CD14-positive monocyte (primary cell): Measurements from ENCODE around the gene ANKLE1. TPM values are rescaled to one million over a fixed set of nuclear protein-coding genes. Genes with fewer than 3 reads are reported as not detected.

Source experiments
- DNase-seq, 3 donors: peaks; one replicate each; pipeline ENCODE4 v3.0.0-alpha.2; 2011 to 2022
- H2AFZ ChIP-seq: 2 replicates; pipeline ENCODE4 v1.6.0; 2012; ENCODE audit warnings: mild to moderate bottlenecking, low read depth, low read length, inconsistent platforms; ENCODE audit not compliant: insufficient read depth, poor library complexity, severe bottlenecking
- H3K27ac ChIP-seq, 2 donors: 1 replicate in 1 of 2; 2 replicates in 1 of 2; pipeline ENCODE4 v1.5.1; 2012 to 2013; ENCODE audit warnings: low read length in 2 of 2, control low read depth in 1 of 2, inconsistent platforms in 1 of 2, low read depth in 1 of 2, mild to moderate bottlenecking in 1 of 2
- H3K27me3 ChIP-seq, 2 donors: one replicate each; pipeline versions ENCODE4 v1.6.0 to v1.6.1; 2011 to 2013; ENCODE audit warnings: low read length in 2 of 2; ENCODE audit not compliant: control insufficient read depth in 2 of 2, insufficient read depth in 2 of 2
- H3K36me3 ChIP-seq, 2 donors: replicated peaks in 1 of 2; 1 replicate in 1 of 2; 2 replicates in 1 of 2; pipeline versions ENCODE4 v1.5.1 to v1.6.1; 2012 to 2013; ENCODE audit warnings: low read length in 2 of 2, control low read depth in 1 of 2, inconsistent platforms in 1 of 2, mild to moderate bottlenecking in 1 of 2; ENCODE audit not compliant: insufficient read depth in 2 of 2, control insufficient read depth in 1 of 2
- H3K4me1 ChIP-seq, 2 donors: 1 replicate in 1 of 2; 2 replicates in 1 of 2; pipeline versions ENCODE4 v1.5.1 to v1.6.1; 2012 to 2013; ENCODE audit warnings: low read length in 2 of 2, control low read depth in 1 of 2, inconsistent platforms in 1 of 2, mild to moderate bottlenecking in 1 of 2, moderate library complexity in 1 of 2; ENCODE audit not compliant: insufficient read depth in 2 of 2, control insufficient read depth in 1 of 2
- H3K4me2 ChIP-seq: replicated peaks from 2 replicates; pipeline ENCODE3; 2012; ENCODE audit warnings: low read length, moderate library complexity, mild to moderate bottlenecking; ENCODE audit not compliant: poor library complexity, severe bottlenecking; ENCODE audit errors: extremely low read depth
- H3K4me3 ChIP-seq, 3 experiments: fragments of 200-600 bp in 1 of 3; sonication (generic) in 1 of 3; replicated peaks in 1 of 3; 1 replicate in 2 of 3; 2 replicates in 1 of 3; pipeline ENCODE4 v1.5.1; 2011 to 2013; ENCODE audit warnings: low read length in 3 of 3, mild to moderate bottlenecking in 3 of 3, control low read depth in 2 of 3, low read depth in 2 of 3, inconsistent platforms in 1 of 3, moderate library complexity in 1 of 3
- H3K79me2 ChIP-seq: 2 replicates; pipeline ENCODE4 v1.6.0; 2012; ENCODE audit warnings: mild to moderate bottlenecking, control low read depth, inconsistent platforms, low read length, moderate library complexity; ENCODE audit not compliant: insufficient read depth
- H3K9ac ChIP-seq: 2 replicates; pipeline ENCODE4 v1.6.0; 2017; ENCODE audit warnings: low read length, mild to moderate bottlenecking; ENCODE audit not compliant: insufficient read depth, poor library complexity, severe bottlenecking
- H3K9me3 ChIP-seq, 2 donors: replicated peaks in 1 of 2; 1 replicate in 1 of 2; 2 replicates in 1 of 2; pipeline versions ENCODE4 v1.5.1 to v1.6.1; 2012 to 2013; ENCODE audit warnings: low read length in 2 of 2, control low read depth in 1 of 2; ENCODE audit not compliant: control insufficient read depth in 1 of 2, insufficient read depth in 1 of 2
- H4K20me1 ChIP-seq: 2 replicates; pipeline ENCODE4 v1.6.0; 2012; ENCODE audit warnings: mild to moderate bottlenecking, low read length, control low read depth, moderate library complexity; ENCODE audit not compliant: insufficient read depth
- H3K27ac Mint-ChIP-seq, 7 donors: one replicate each; pipeline ENCODE4 v1.8.0; 2020; ENCODE audit warnings: mild to moderate bottlenecking in 7 of 7, mixed read lengths in 7 of 7, moderate library complexity in 6 of 7, inconsistent platforms in 2 of 7
- H3K27me3 Mint-ChIP-seq, 3 donors: one replicate each; pipeline ENCODE4 v1.8.0; 2021 to 2022; ENCODE audit warnings: low read depth in 3 of 3, mild to moderate bottlenecking in 3 of 3, mixed read lengths in 3 of 3, moderate library complexity in 3 of 3, inconsistent platforms in 1 of 3
- H3K36me3 Mint-ChIP-seq, 2 donors: one replicate each; pipeline ENCODE4 v1.8.0; 2020; ENCODE audit warnings: mixed read lengths in 2 of 2, inconsistent platforms in 1 of 2, mild to moderate bottlenecking in 1 of 2
- H3K4me1 Mint-ChIP-seq: one replicate; pipeline ENCODE4 v1.8.0; 2020; ENCODE audit warnings: mild to moderate bottlenecking, mixed read lengths
- H3K4me3 Mint-ChIP-seq, 2 donors: one replicate each; pipeline ENCODE4 v1.8.0; 2020; ENCODE audit warnings: mild to moderate bottlenecking in 2 of 2, mixed read lengths in 2 of 2, moderate library complexity in 1 of 2
- H3K9me3 Mint-ChIP-seq, 7 donors: one replicate each; pipeline ENCODE4 v1.8.0; 2020 to 2022; ENCODE audit warnings: mixed read lengths in 7 of 7, mild to moderate bottlenecking in 6 of 7, moderate library complexity in 6 of 7, inconsistent platforms in 2 of 7
- WGBS: methylation state at CpG from one replicate; pipeline ENCODE4 v1.1.5; 2013; ENCODE audit warnings: missing lambda C conversion rate; ENCODE audit not compliant: insufficient coverage; 5-methylcytosine and 5-hydroxymethylcytosine counted together
- intact Hi-C, 2 donors: fragments of 100-400 bp; cut with micrococcal nuclease; formaldehyde crosslinking; loops; one replicate each; pipeline versions ENCODE4 v1.15.0 to v1.15.1; 2023
- polyA plus RNA-seq, 3 donors: library from polyadenylated mRNA; depleted of rRNA in 1 of 3; unstranded in 2 of 3; stranded (reverse) in 1 of 3; fragments of 300-500 nt in 2 of 3; fragments of >200 nt in 1 of 3; fragmentation: Illumina TruSeq in 2 of 3; gene quantifications; 1 replicate in 2 of 3; 2 replicates in 1 of 3; pipeline ENCODE4 v1.2.3, GENCODE V29; 2012 to 2021
- TF ChIP-seq, protein P1 (sequence below): fragments of 200-600 bp; IDR thresholded peaks from one replicate; pipeline ENCODE4 v1.8.0; 2022; ENCODE audit warnings: antibody characterized with exemption, mild to moderate bottlenecking

The ANKLE1 gene
- polyA plus RNA-seq, 3 donors: 1.3 to 8.5 (median 2.2) TPM

DNA sequence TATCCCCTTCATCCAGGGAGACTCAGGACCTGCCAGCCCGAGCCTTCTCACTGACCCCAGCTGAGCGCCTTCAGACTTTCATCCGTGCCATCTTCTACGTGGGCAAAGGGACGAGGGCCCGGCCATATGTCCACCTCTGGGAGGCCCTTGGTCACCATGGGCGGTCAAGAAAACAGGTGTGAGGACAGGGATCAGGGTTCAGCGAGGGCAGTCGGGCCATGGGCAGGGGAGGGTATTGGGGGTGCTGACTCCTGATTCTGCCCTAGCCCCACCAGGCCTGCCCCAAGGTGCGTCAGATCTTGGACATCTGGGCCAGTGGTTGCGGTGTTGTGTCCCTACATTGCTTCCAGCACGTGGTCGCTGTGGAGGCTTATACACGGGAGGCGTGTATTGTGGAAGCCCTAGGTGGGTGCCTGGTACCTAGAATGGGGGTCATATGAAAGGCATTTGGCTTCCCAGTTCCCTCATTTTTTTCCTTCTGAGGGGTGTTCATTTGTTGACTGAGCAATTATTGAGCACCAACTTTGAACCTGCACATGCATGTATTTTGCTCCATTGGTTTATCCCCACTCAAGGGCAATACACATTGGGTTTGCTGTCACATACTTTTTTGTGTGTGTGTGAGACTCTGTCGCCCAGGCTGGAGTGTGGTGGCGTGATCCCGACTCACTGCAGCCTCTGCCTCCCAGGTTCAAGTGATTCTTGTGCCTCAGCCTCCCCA is 3.9 kb downstream of the ANKLE1 start:
- Histone ChIP-seq H2AFZ (no peak overlapping the region), H3K9me3 (no peaks in the 10 kb centered on the region), H3K79me2 (no peaks in the 10 kb centered on the region), H3K4me2 (no peak overlapping the region), H3K36me3 (peaks cover 8 to 27% of the 10 kb centered on the region in 2 donors), H3K27me3 (no peaks in the 10 kb centered on the region), H4K20me1 (peaks cover 4% of the 10 kb centered on the region), H3K9ac (no peak overlapping the region), H3K4me3 (no peak overlapping the region), H3K27ac (no peak overlapping the region), H3K4me1 (peaks cover 24 to 25% of the 10 kb centered on the region in 2 donors)
- no peak for DNase-seq
- peaks cover 10 to 37% of the 10 kb centered on the region in 2 donors for H3K36me3 Mint-ChIP-seq
- no peak overlapping the region for H3K27ac Mint-ChIP-seq
- H3K9me3 Mint-ChIP-seq: no peaks in the 10 kb centered on the region
- peaks cover 12% of the 10 kb centered on the region for H3K4me1 Mint-ChIP-seq
- peaks cover 0 to 10% (median 0%) of the 10 kb centered on the region in 3 donors for H3K27me3 Mint-ChIP-seq
- intact Hi-C loops: no loop called here
- TF ChIP-seq, protein P1, sequence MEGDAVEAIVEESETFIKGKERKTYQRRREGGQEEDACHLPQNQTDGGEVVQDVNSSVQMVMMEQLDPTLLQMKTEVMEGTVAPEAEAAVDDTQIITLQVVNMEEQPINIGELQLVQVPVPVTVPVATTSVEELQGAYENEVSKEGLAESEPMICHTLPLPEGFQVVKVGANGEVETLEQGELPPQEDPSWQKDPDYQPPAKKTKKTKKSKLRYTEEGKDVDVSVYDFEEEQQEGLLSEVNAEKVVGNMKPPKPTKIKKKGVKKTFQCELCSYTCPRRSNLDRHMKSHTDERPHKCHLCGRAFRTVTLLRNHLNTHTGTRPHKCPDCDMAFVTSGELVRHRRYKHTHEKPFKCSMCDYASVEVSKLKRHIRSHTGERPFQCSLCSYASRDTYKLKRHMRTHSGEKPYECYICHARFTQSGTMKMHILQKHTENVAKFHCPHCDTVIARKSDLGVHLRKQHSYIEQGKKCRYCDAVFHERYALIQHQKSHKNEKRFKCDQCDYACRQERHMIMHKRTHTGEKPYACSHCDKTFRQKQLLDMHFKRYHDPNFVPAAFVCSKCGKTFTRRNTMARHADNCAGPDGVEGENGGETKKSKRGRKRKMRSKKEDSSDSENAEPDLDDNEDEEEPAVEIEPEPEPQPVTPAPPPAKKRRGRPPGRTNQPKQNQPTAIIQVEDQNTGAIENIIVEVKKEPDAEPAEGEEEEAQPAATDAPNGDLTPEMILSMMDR: no peak
- H3K4me3 Mint-ChIP-seq: no peak overlapping the region
- 96% methylated on average over 15 of the region's 18 CpGs for WGBS

DNA sequence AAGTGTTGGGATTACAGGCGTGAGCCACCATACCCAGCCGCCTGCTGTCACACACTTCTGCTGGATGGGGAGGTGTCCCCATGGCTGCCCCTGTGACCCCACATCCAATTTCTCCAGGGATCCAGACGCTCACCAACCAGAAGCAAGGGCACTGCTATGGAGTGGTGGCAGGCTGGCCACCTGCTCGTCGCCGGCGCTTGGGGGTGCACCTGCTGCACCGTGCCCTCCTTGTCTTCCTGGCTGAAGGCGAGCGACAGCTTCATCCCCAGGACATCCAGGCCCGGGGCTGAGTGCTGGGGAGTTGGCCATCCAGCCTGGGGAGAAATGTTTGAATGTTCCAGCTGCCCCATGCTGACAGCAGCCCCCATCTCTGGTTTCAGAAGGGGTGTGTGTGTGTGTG is 4.6 kb downstream of the ANKLE1 start:
- peaks cover 0 to 10% (median 0%) of the 10 kb centered on the region in 3 donors for H3K27me3 Mint-ChIP-seq
- peaks cover 10 to 44% of the 10 kb centered on the region in 2 donors for H3K36me3 Mint-ChIP-seq
- peaks cover 19 to 20% of the 10 kb centered on the region in 2 donors for H3K4me1 ChIP-seq
- peaks cover 8 to 27% of the 10 kb centered on the region in 2 donors for H3K36me3 ChIP-seq
- no peaks in the 10 kb centered on the region for H3K9me3 Mint-ChIP-seq
- no peak overlapping the region for H3K4me2 ChIP-seq
- DNase-seq: no peak
- peaks cover 4% of the 10 kb centered on the region for H4K20me1 ChIP-seq
- TF ChIP-seq, protein P1: no peak
- no peaks in the 10 kb centered on the region for H3K9me3 ChIP-seq
- peak overlapping the region in 2 of 7 donors; percentile 52 to 82 for H3K27ac Mint-ChIP-seq
- no peak overlapping the region for H3K4me3 Mint-ChIP-seq
- 95% methylated on average over 9 of the region's 11 CpGs for WGBS
- H3K79me2 ChIP-seq: no peaks in the 10 kb centered on the region
- no peak overlapping the region for H3K27ac ChIP-seq
- H2AFZ ChIP-seq: no peak overlapping the region
- no peaks in the 10 kb centered on the region for H3K27me3 ChIP-seq
- H3K4me1 Mint-ChIP-seq: peaks cover 8% of the 10 kb centered on the region
- H3K9ac ChIP-seq: no peak overlapping the region
- H3K4me3 ChIP-seq: no peak overlapping the region
- intact Hi-C loops: no loop called here
